ENCODE data around the gene UBE2J2.

- TF ChIP-seq CTCF (IDR thresholded peaks at IDR 0.05) (no peak), POLR2A (IDR thresholded peaks at IDR 0.05) (no peak)
These were observed 5.4 kb downstream of the UBE2J2 start for GRCh38 chr1:1268284-1268682.
